ENCODE data around the gene CD248. TPM values are rescaled to one million over a fixed set of nuclear protein-coding genes. Genes with fewer than 3 reads are reported as not detected.
"Not testable (repeated sequence)": the region's sequence is repeated elsewhere in the genome, so short reads cannot be mapped to it uniquely, and the experiment has no call there.

CD248 gene
- total RNA-seq, 2 donors from 2014 or later, result not detected

DNA sequence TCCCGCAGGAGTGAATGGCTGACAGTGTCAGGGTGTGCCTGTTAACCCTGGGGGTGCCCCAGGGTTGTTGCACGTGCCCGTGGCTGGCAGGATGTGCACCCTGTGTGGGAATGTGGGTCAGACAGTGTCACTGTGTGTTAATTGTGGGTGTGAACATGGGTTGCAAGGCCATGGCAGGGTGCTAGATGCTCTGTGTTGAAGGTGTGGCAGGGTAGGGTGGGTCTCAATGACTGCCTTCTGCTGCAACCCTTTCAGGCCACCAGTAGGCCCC, 11.1 kb upstream of the CD248 start:
- Mint-ChIP-seq H3K27me3 (no peaks in the 10 kb centered on the region), H3K36me3 (ENCODE audit: low read depth) (no peaks in the 10 kb centered on the region), H3K4me3 (peak overlapping the region; percentile 42), H3K4me1 (peaks cover 19% of the 10 kb centered on the region), H3K27ac (no peak overlapping the region)
- DNase-seq, result no peak
- no peaks in the 10 kb centered on the region for H3K9me3 ChIP-seq (ENCODE audit: control insufficient read depth, low read length, poor library complexity, severe bottlenecking)
- ATAC-seq, result peak; percentile 69

DNA sequence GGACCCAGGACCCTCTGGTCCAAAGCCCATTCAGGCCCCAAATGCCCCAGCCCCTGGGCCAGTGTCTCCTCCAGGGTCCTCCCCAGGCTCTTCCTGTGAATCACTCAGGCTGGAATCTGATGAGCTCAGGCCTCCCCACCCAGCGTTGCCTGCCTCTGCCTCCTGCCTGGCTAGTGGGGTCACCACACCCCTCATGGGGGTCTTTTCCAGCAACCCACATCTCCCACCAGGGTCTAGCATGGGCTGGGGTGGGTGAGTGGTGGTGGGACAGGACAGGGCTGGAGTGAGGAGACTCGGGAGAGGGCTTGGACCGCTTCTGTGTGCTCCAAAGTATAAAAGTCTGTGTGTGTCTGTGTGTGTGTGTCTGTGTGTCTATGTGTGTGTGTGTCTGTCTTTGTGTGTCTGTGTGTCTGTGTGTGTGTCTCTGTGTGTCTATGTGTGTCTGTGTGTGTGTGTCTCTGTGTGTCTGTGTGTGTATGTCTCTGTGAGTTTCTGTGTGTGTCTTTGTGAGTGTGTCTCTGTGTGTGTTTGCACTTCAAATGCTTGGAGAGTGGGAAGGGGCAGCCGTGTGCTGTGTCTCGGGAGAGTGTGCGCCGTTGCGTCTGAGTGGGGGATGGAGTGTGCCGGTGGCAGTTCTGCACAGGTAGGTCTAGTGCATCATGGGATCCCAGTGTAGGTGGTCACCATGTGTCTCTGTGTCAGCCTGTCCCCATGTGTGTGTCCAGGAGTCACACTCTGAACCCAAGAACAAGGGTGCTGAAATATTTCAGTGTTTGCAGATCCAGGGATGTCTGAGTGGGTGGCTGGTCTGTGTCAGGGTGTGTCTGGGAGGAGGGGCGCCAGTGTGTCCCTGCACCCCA, 10.6 kb upstream of the CD248 start:
- no peak overlapping the region for H3K27ac Mint-ChIP-seq
- H3K27me3 Mint-ChIP-seq, result no peaks in the 10 kb centered on the region
- DNase-seq (no peak), ATAC-seq (no peak)
- peak overlapping the region; percentile 42 for H3K4me3 Mint-ChIP-seq
- no peaks in the 10 kb centered on the region for H3K36me3 Mint-ChIP-seq (ENCODE audit: low read depth)
- no peaks in the 10 kb centered on the region for H3K9me3 ChIP-seq (ENCODE audit: control insufficient read depth, low read length, poor library complexity, severe bottlenecking)
- peaks cover 19% of the 10 kb centered on the region for H3K4me1 Mint-ChIP-seq

DNA sequence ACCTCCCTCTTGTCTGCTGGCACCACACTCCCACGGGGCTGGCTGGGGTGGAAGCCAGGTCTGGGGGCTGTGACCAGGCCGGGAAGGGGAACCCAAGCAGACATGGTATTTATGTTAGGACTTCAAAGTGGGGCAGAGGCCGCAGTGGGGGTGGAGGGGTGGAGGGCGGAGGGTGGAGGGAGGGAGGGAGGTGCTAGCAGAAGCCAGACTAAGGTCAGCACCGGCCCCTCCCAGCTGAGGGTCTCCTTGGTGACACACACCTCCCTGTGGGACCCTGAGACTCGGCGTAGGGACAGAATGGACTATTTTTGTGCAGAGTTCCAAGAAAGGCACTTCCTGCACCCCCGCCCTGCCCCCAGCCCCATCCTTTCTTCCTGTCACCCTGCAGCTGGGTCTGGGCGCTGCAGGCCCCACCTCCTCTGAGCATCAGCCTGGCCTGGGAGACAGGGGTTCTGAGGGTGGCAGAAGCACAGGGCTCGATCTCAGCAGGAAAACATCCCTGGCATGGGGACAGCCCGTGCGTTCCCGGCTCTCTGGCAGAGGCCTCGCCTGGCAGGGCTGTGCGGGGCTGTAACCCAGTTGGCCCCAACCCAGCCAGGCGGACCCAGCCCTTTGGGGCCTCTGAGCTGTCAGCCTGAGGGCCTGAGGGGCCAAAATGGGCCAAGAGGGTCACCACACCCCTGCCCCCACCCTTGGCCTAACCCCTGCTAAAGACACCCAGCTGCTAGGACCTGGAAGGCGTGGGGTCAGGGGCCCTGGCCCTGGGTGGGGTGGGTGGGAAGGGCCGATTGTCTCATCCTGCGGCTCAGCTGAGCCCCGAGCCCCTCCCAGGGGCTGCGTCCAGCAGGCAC, 9.6 kb upstream of the CD248 start:
- ATAC-seq, result no peak
- H3K9me3 ChIP-seq (ENCODE audit: control insufficient read depth, low read length, poor library complexity, severe bottlenecking), result no peaks in the 10 kb centered on the region
- H3K4me3 Mint-ChIP-seq, result peak overlapping the region; percentile 63
- H3K27ac Mint-ChIP-seq, result peak overlapping the region; percentile 71
- H3K27me3 Mint-ChIP-seq, result no peaks in the 10 kb centered on the region
- no peak for DNase-seq
- peaks cover 19% of the 10 kb centered on the region for H3K4me1 Mint-ChIP-seq
- H3K36me3 Mint-ChIP-seq (ENCODE audit: low read depth), result no peaks in the 10 kb centered on the region

DNA sequence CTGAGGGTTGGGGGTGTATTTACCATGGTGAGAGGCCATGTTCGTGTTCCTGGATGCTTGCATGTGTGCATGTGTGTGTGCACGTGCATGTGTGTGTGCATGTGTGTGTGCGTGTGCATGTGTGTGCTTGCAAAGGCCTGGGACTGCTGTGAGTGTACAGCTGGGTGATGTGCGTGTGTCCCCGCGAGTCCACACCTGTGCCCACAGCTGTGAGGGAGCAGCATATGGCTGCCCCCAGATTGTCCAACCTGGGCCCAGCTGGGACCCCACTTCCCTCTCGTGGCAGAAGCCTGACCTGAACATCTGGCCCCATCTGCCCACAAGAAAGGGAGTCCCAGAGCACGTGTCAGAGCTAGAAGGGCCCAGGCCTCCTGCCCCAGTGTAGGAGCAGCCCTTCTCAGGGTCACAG, 8.4 kb upstream of the CD248 start:
- no peaks in the 10 kb centered on the region for H3K9me3 ChIP-seq (ENCODE audit: control insufficient read depth, low read length, poor library complexity, severe bottlenecking)
- H3K36me3 Mint-ChIP-seq (ENCODE audit: low read depth), result no peaks in the 10 kb centered on the region
- no peaks in the 10 kb centered on the region for H3K27me3 Mint-ChIP-seq
- ATAC-seq (no peak), DNase-seq (no peak)
- H3K4me1 Mint-ChIP-seq, result peaks cover 19% of the 10 kb centered on the region
- peak overlapping the region; percentile 62 for H3K4me3 Mint-ChIP-seq
- H3K27ac Mint-ChIP-seq, result peak overlapping the region; percentile 71

DNA sequence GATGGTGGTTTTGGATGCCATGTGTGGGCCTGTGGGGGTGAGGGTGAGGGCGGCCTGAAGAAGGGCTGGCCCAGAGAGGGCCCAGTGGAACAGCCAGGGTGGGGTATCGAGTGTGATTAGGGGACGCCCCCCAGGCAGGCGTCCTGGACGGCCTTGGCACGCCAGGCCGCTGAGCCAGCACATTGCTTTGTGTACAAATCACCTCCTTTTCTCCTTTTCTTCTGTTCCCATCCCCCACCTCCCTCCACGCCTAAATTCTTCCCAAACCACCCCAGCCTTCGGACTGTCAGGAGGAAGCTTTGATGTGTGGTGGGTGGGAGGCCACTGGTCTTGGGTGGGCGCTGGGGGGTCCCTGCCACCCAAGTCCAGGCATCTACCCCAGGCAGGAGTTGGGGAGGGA, 7.8 kb upstream of the CD248 start:
- no peaks in the 10 kb centered on the region for H3K27me3 Mint-ChIP-seq

DNA sequence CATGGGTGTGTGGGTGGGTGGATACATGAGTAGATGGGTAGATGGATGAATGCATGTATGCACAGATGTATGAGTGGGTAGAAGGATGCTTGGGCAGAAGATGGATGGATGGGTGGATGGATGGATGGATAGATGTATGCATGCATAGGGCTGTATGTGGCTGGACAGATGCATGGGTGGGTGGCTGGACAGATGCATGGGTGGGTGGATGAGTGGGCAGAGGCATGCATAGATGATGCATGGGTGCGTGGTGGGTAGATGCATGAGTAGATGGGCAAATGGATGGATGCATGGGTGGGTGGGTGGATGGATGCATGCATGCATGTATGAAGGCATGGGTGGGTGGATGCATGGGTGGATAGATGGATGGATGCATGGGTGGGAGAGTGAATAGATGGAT, 6.8 kb upstream of the CD248 start:
- H3K4me3 Mint-ChIP-seq, result no peak overlapping the region
- H3K27ac Mint-ChIP-seq, result no peak overlapping the region
- H3K4me1 Mint-ChIP-seq, result peaks cover 22% of the 10 kb centered on the region

More for the DNA sequence above, 7.8 kb upstream of the CD248 start:
- H3K4me3 Mint-ChIP-seq, result no peak overlapping the region
- no peak for DNase-seq
- ATAC-seq, result no peak
- no peaks in the 10 kb centered on the region for H3K36me3 Mint-ChIP-seq (ENCODE audit: low read depth)
- H3K9me3 ChIP-seq (ENCODE audit: control insufficient read depth, low read length, poor library complexity, severe bottlenecking), result no peaks in the 10 kb centered on the region
- H3K4me1 Mint-ChIP-seq, result peaks cover 19% of the 10 kb centered on the region
- no peak overlapping the region for H3K27ac Mint-ChIP-seq

DNA sequence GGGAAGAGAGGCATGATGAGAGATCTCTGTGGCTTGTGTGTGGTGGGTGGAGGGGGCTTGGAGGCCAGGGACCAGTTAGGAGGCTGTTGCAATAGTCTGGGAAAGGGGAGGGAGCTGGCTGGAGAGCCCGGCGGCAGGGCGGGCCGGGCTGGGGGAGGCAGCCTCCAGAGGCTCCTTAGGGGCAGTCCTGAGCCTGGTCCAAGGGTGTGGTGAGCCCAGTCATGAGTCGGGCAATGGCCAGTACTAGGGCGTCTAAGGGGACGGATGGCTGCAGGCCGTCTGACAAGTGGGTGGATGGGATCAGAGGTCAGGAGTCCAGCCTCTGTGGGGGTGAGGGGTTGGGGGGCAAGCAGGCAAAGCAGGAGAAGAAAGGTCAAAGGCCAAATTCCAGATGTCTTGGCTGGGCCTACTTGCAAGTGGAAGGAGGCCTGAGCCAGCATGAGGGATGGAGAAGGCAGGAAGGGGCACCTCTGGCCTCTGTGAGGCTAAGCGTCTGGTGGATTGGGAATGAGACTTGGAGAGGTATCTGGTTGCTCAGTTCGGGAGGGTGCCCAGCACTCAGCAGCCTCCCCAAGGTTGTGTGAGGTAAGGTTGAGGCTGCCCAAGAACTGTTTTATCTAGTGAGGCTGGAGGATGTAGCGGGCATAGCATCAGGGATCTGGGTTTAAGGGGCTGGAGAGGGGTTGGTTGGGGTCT, 6.0 kb upstream of the CD248 start:
- Mint-ChIP-seq H3K36me3 (ENCODE audit: low read depth) (no peaks in the 10 kb centered on the region), H3K27me3 (no peaks in the 10 kb centered on the region), H3K27ac (no peak overlapping the region), H3K4me3 (no peak overlapping the region), H3K4me1 (peaks cover 21% of the 10 kb centered on the region)
- DNase-seq, result no peak
- no peaks in the 10 kb centered on the region for H3K9me3 ChIP-seq (ENCODE audit: control insufficient read depth, low read length, poor library complexity, severe bottlenecking)
- no peak for ATAC-seq

More for the DNA sequence above, 6.8 kb upstream of the CD248 start:
- H3K9me3 ChIP-seq (ENCODE audit: control insufficient read depth, low read length, poor library complexity, severe bottlenecking), result no peaks in the 10 kb centered on the region
- H3K27me3 Mint-ChIP-seq, result no peaks in the 10 kb centered on the region
- H3K36me3 Mint-ChIP-seq (ENCODE audit: low read depth), result no peaks in the 10 kb centered on the region
- DNase-seq, result no peak
- no peak for ATAC-seq

DNA sequence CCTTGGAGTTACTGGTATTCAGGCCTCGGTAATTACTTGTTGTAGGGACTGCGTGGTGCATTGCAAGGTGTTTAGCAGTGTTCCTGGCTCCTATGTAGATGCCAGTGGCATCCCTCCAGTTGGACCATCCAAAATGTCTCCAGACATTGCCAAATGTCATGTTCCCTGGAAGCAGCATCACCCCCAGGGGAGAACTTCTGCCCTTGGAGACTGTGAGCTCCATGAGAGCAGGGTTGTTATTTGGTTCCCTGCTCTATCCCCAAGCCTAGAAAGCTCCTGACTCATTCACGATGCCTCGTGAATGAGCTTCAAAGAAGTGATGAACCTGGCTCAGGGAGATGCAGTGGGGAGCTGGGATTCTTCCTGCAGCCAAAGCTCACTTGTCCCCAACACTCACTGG, 4.8 kb upstream of the CD248 start:
- DNase-seq, result no peak
- no peak for ATAC-seq
- no peaks in the 10 kb centered on the region for H3K36me3 Mint-ChIP-seq (ENCODE audit: low read depth)
- H3K9me3 ChIP-seq (ENCODE audit: control insufficient read depth, low read length, poor library complexity, severe bottlenecking), result no peaks in the 10 kb centered on the region
- peaks cover 14% of the 10 kb centered on the region for H3K4me1 Mint-ChIP-seq
- no peak overlapping the region for H3K4me3 Mint-ChIP-seq
- no peaks in the 10 kb centered on the region for H3K27me3 Mint-ChIP-seq
- no peak overlapping the region for H3K27ac Mint-ChIP-seq

DNA sequence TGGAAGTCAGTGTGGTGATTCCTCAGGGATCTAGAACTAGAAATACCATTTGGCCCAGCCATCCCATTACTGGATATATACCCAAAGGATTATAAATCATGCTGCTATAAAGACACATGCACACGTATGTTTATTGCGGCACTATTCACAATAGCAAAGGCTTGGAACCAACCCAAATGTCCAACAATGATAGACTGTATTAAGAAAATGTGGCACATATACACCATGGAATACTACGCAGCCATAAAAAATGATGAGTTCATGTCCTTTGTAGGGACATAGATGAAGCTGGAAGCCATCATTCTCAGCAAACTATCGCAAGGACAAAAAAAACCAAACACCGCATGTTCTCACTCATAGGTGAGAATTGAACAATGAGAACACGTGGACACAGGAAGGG, 3.9 kb upstream of the CD248 start:
- not testable (repeated sequence) for H3K4me1 Mint-ChIP-seq; ATAC-seq; H3K27me3 Mint-ChIP-seq; H3K9me3 ChIP-seq (ENCODE audit: control insufficient read depth, low read length, poor library complexity, severe bottlenecking); H3K36me3 Mint-ChIP-seq (ENCODE audit: low read depth); H3K27ac Mint-ChIP-seq; DNase-seq; H3K4me3 Mint-ChIP-seq

DNA sequence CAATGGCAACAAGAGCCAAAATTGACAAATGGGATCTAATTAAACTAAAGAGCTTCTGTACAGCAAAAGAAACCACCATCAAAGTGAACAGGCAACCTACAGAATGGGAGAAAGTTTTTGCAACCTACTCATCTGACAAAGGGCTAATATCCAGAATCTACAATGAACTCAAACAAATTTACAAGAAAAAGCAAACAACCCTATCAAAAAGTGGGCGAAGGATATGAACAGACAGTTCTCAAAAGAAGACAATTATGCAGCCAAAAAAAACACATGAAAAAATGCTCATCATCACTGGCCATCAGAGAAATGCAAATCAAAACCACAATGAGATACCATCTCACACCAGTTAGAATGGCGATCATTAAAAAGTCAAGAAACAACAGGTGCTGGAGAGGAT, 3.4 kb upstream of the CD248 start:
- DNase-seq; H3K4me1 Mint-ChIP-seq; H3K27me3 Mint-ChIP-seq; ATAC-seq; H3K36me3 Mint-ChIP-seq (ENCODE audit: low read depth); H3K27ac Mint-ChIP-seq; H3K9me3 ChIP-seq (ENCODE audit: control insufficient read depth, low read length, poor library complexity, severe bottlenecking): not testable (repeated sequence)
- peak overlapping the region; percentile 4 for H3K4me3 Mint-ChIP-seq

DNA sequence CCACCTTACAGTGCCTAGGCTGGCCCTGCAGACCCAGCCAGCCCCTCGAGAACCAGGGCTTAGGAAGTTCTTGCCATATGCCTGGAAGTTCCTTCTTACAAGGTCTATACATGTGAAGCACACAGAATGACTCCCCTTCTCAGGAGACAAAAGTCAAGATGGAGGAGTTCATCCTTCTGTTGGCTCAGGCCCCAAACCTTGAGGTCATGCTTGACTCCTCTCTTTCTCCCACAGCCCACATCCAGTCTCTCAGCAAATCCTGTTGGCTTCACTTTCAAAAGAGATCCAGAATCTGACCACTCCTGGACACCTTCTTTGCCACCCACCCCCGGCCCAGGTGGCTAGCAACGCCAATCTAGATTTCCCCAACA, 1.7 kb upstream of the CD248 start:
- Mint-ChIP-seq H3K27me3 (no peaks in the 10 kb centered on the region), H3K27ac (no peak overlapping the region), H3K4me1 (peaks cover 15% of the 10 kb centered on the region), H3K36me3 (ENCODE audit: low read depth) (no peaks in the 10 kb centered on the region), H3K4me3 (peak overlapping the region; percentile 45)
- DNase-seq (no peak), ATAC-seq (no peak)
- no peaks in the 10 kb centered on the region for H3K9me3 ChIP-seq (ENCODE audit: control insufficient read depth, low read length, poor library complexity, severe bottlenecking)

DNA sequence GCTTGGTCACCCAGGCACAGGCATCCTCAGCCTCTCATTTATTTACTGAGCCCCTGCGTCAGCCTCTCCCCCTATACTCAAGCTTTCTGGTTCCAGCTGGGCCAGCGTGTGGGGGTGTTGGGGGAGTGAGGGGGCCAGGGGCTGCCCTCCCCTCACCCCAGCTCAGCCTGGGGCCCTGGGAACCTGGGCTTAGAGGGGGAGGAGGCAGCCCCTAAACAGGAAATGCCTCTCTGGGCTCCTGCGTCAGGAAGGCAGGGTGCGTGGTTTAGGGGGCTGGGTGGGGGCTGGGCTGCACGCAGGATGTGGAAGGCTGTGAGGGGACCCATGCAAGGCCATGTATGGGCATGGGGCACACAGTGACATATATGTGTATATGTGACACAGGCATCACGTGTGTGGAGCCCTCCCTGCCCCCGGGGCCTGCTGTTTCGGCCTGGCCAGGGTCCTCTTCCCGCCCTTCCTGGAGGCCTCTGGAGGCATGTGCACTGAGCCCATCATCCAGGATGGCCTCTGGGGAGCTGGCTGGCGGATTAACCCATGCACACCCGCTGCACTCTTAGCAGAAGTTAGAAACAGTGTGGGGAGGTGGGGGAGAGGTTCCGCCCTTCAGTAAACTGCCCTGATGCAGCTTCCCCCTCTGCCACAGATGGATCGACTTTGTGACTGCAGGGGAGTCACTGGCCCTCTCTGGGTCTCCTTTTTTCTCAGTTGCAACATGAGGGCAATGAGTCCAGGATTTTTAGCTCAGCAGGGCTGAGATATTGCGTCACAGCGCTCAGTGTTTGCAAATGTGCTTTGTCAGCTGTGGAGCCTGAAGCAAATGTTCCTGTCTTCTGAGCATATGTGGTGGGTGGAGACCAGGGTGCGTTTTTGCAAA, 1.1 kb upstream of the CD248 start:
- peaks cover 15% of the 10 kb centered on the region for H3K4me1 Mint-ChIP-seq
- no peaks in the 10 kb centered on the region for H3K9me3 ChIP-seq (ENCODE audit: control insufficient read depth, low read length, poor library complexity, severe bottlenecking)
- no peak overlapping the region for H3K27ac Mint-ChIP-seq
- H3K27me3 Mint-ChIP-seq, result no peaks in the 10 kb centered on the region
- no peak for DNase-seq
- no peaks in the 10 kb centered on the region for H3K36me3 Mint-ChIP-seq (ENCODE audit: low read depth)
- peak overlapping the region; percentile 45 for H3K4me3 Mint-ChIP-seq
- ATAC-seq, result peak; percentile 79
